SKM-1 (cell line): Measurements from ENCODE around the gene TPSD1.

Experiments
- DNase-seq: peaks from one replicate; lab custom pipeline; 2025; ENCODE audit not compliant: unreplicated experiment; lab: John Stamatoyannopoulos, UW

The TPSD1 gene

DNA sequence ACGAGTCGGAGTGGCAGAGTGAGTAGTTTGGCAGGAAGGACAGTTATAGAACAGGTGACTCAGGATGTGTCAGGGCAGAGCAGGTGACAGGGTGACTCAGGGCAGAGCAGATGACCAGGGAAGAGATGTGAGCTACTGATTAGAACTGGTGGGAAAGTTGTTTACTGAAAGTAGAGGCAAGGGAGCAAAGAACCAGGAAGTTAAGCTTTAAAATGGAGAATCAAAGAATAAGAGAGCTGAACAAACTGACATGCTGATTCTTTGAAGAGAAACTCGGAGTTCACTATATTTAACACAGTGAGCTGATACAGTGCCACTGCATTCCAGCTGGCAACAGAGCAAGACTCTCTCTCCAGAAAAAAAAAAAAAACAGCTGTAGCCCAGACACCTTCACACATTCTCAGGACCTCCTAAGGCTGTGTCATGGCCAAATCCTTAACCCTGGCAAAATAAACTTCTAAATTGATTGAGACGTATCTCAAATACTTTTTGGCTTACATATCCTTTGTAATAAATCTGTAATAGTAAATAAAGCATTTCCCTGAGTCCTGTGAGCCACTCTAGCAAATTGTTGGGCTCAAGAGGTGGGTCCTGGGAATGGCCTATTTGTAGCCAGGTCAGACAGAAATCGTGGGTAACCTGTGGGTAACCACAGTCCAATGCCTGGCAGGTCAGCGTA lies 41.3 kb downstream of the TPSD1 start:
- no peak for DNase-seq

DNA sequence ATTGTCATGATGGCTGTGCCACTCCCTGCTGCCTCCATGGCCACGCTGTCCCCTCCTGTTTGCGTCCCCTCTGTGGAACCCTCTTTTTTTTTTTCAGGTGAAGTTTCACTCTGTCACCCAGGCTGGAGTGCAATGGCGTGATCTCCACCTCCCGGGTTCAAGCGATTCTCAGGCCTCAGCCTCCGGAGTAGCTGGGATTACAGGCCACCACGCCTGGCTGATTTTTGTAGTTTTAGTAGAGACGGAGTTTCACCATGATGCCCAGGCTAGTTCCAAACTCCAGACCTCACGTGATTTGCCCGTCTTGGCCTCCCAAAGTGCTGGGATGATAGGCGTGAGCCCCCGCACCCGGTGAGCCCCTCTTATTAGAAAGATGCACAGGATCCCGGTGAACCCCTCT lies 42.5 kb downstream of the TPSD1 start:
- DNase-seq = no peak

DNA sequence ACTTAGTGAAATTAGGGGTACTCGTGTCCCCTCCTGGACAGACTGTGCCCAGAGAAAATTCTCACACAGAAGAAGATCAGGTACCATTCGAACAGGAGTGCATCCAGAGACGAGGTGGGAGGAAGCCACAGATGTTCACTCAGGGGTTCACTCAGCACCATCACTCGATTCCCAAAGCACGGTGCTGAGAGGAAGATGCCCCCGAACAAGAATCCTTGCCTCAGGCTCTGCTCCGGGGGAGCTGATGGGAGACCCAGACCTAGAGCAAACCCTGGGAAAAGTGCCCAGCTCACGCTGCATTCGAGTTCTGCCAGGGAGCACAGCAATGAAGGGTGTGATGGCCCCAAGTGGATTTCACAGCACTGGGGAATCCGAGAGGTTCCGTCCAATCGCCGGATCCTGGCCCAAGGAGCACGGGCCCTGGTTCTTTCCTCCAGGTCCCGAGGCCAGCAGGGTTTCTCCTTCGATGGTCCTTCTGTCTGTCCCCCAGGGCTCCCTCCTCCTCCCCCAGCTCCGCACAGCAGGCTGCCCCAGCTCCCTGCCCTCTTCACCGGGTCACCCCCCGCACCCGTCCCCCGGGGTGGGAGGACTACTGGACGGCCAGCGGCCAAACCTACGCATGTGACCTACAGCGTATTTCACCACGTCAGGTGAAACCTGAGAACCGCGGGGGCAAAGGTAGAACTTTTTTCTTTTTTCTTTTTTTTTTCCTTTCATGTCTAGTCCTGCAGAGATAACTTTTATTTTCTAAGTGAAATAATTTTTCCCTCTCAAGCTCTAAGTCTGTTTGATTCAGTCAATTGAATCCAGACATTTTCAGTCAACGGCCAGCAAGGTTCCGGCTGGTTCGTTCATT lies 43.4 kb downstream of the TPSD1 start:
- no peak for DNase-seq

DNA sequence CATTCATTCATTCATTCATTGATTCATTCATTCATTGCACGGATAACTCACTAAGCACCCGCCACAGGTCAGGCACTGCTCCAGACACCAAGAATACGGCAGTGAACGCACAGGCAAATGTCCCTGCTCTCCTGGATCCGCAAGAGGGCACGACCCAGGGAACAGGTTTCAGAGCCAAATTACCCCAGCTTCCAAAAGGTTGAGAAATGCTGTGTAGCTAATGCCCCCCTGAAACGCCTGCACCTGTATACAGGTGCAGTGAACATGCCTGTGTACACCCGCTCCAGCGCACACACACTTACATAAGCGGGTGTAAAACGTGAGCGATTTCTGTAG lies 44.0 kb downstream of the TPSD1 start:
- no peak for DNase-seq

DNA sequence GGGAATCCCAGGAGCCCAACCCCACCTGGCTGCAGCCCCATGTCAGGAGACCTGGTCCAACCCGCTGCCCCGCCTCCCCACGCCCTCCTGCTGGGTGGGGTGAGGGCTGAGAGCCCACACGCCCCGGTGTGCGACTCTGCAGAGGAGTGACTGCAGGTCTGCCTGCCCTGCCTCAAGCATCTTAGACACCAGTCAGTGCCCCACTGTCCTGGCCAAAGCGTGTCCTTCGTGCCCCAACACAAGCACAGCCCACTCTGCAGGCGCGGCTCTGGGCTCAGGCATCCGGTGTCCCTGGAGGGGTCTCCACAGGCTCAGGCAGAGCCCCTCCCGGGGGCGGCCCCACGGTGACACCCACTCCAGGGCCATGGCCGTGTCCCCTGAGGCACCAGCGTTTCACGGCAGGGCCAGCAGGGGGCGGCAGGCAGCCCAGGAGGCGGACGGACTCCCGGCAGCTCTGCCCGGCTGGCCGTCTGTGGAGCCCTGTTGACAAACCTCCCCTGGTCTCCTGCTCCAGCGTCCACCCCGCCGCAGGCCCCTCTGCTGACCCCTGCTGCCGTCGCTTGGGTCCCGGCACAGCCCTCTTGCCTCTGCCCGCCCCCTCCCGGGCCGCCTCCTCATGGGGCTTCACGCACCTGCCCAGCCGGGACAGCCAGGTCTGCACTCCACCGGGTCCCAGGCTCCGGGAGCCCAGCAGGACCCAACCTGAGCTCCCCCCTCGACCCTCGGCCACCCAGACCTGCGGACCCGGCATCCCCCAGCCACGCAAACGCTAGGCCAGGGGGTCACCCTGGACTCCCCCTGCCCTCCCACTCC lies 45.0 kb downstream of the TPSD1 start:
- peak; percentile 46 for DNase-seq

DNA sequence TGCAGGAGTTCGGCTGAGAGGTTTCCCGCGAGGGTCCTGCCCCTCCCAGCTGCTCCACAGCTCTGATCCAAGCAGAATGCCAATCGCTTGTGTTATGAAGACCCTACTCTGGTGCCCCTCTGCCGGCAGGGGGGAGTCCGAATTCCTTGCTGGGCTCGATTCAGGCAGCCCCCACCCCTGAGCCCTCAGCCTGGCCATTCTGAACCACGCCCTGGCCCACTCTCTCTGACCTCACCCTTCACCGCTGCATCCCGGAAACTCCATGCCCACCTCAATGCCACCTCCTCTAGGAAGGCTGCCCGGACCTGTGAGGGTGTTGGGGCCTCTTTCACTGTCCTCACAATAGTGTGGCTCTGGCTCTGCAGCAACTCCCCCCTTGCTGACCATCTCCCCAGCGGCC lies 45.7 kb downstream of the TPSD1 start:
- DNase-seq = no peak

DNA sequence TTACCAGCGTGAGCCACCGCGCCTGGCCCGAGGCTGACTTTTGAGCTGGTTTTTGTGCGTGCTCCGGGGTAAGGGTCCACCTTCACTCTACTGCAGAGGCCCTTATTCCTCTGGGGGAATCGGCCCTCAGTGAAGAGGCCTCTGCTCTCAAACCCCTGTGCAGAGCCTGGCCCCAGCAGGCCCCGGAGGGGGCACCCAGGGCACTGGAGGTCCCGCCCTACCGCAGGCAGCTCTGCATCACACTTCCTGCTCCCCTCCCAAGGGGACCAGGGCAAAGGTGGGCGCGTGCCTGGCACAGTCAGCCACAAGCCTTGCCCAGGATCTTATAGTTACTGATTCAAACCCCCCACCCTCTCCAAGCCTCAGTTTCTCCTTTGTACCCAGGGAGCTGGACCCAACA lies 50.0 kb downstream of the TPSD1 start:
- no peak for DNase-seq

DNA sequence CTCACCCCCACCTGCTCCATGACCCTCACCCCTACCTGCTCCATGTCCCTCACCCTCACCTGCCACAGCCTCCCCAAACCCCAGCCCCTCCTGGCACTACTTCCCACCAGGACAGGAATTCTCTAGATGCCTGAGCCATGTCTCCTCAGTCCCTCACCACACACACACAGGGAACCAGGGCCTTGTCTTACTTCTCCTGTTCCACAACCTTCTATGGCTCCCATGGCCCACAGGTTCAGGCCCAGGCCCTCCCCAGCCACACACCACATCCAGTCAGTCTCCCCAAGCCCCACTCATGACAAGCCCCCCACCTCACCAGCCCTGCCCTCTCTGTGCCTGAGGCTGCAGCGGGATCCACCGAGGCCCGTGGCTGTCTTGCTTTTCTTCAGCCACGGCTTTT lies 50.5 kb downstream of the TPSD1 start:
- DNase-seq = no peak

DNA sequence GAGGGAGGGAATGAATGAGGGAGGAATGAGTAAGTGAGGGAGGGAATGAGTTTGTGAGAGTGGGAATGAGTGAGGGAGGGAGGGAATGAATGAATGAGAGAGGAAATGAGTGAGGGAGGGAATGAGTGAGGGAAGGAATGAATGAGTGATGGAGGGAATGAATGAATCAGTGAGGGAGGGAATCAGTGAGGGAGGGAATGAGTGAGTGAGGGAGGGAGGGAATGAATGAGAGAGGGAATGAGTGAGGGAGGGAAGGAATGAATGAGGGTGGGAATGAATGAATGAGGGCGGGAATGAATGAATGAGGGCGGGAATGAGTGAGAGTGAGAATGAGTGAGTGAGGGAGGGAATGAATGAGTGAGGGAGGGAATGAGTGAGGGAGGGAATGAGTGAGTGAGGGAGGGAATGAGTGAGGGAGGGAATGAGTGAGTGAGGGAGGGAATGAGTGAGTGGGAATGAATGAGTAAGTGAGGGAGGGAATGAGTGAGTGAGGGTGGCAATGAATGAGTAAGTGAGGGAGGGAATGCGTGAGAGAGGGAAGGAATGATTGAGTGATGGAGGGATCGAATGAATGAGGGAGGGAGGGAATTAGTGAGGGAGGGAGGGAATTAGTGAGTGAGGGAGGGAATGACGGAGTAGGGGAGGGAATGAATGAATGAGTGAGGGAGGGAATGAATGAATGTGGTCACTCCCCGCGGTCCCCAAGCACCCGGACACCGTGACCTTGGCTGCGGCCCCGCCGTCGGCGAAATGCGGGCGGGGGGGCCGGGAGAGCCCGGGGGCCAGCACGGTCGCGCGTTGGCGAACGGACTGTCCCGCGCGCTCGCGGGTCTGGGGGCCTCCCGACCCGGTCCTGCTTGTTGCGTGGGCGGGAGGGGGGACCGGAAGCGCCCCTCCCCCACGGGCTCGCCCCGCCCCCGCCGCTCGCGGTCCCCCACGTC lies 52.4 kb downstream of the TPSD1 start:
- peak; percentile 15 for DNase-seq
